Left ventricle myocardium inferior (tissue), 1 donor: Measurements from ENCODE around the gene ADAM8. TPM values are rescaled to one million over a fixed set of nuclear protein-coding genes. Genes with fewer than 3 reads are reported as not detected.

ENCODE experiments used
- DNase-seq: peaks from one replicate; pipeline ENCODE4 v3.0.0-alpha.2; 2020
- H3K27ac ChIP-seq: fragments of 200-600 bp; replicated peaks from 2 replicates; pipeline ENCODE4 v1.8.0; 2021
- H3K27me3 ChIP-seq: fragments of 200-600 bp; 2 replicates; pipeline ENCODE4 v1.8.0; 2021; ENCODE audit warnings: low read depth
- H3K36me3 ChIP-seq: fragments of 200-600 bp; 2 replicates; pipeline ENCODE4 v1.8.0; 2021
- H3K4me1 ChIP-seq: fragments of 200-600 bp; 2 replicates; pipeline ENCODE4 v1.8.0; 2021
- H3K4me3 ChIP-seq: fragments of 200-600 bp; 2 replicates; pipeline ENCODE4 v1.8.0; 2021; ENCODE audit warnings: mild to moderate bottlenecking, moderate library complexity
- H3K9me3 ChIP-seq: fragments of 200-600 bp; replicated peaks from 2 replicates; pipeline ENCODE4 v1.8.0; 2021
- CTCF ChIP-seq: fragments of 200-600 bp; IDR thresholded peaks from 2 replicates; pipeline ENCODE4 v1.8.0; 2021; ENCODE audit warnings: antibody characterized with exemption, mild to moderate bottlenecking, borderline replicate concordance
- intact Hi-C: fragments of 100-400 bp; cut with micrococcal nuclease; formaldehyde crosslinking; loops from one replicate; pipeline ENCODE4 v1.11.0; 2022
- total RNA-seq: library from RNA; stranded (reverse); fragmentation: NEBNext Ultra II Directional; extraction: Animal tissue kit (Norgen Biotek cat#: 25700); gene quantifications from one replicate; pipeline ENCODE4 v1.2.1, GENCODE V29; 2021
- donor health status: DM: no; HTN: yes; CAD: no; lungs with severe emphysema.

The ADAM8 gene
- total RNA-seq, 1 donor from 2014 or later = 1.4 TPM

- no peaks in the 10 kb centered on the region for H3K9me3 ChIP-seq
- H3K4me3 ChIP-seq = peak overlapping the region; percentile 55
- H3K4me1 ChIP-seq = peaks cover 42% of the 10 kb centered on the region
- no peak for TF ChIP-seq CTCF
- peaks cover 26% of the 10 kb centered on the region for H3K27me3 ChIP-seq
- DNase-seq = no peak
- intact Hi-C loops = no loop called here
- peak overlapping the region; percentile 64 for H3K27ac ChIP-seq
- H3K36me3 ChIP-seq = no peaks in the 10 kb centered on the region
Measured at GRCh38 chr10:133258066-133258817, 18.4 kb downstream of the ADAM8 start.

- peaks cover 33% of the 10 kb centered on the region for H3K27me3 ChIP-seq
- H3K27ac ChIP-seq = peak overlapping the region; percentile 64
- H3K4me3 ChIP-seq = peak overlapping the region; percentile 55
- intact Hi-C loops = no loop called here
- no peaks in the 10 kb centered on the region for H3K9me3 ChIP-seq
- peaks cover 38% of the 10 kb centered on the region for H3K4me1 ChIP-seq
- H3K36me3 ChIP-seq = no peaks in the 10 kb centered on the region
- peak; percentile 74 for DNase-seq
- TF ChIP-seq CTCF = peak; percentile 50
Measured at GRCh38 chr10:133257489-133258065, 19.1 kb downstream of the ADAM8 start.

- Histone ChIP-seq H3K36me3 (no peaks in the 10 kb centered on the region), H3K4me3 (no peak overlapping the region), H3K9me3 (no peaks in the 10 kb centered on the region), H3K4me1 (peaks cover 26% of the 10 kb centered on the region), H3K27ac (no peak overlapping the region), H3K27me3 (peaks cover 48% of the 10 kb centered on the region)
- intact Hi-C loops = no loop called here
- no peak for DNase-seq
- TF ChIP-seq CTCF = no peak
Measured at GRCh38 chr10:133255323-133255722, 21.3 kb downstream of the ADAM8 start.

- H3K9me3 ChIP-seq = no peaks in the 10 kb centered on the region
- intact Hi-C loops = no loop called here
- TF ChIP-seq CTCF = no peak
- H3K27me3 ChIP-seq = peaks cover 55% of the 10 kb centered on the region
- H3K36me3 ChIP-seq = no peaks in the 10 kb centered on the region
- no peak overlapping the region for H3K4me3 ChIP-seq
- no peak for DNase-seq
- H3K4me1 ChIP-seq = peaks cover 26% of the 10 kb centered on the region
- H3K27ac ChIP-seq = no peak overlapping the region
Measured at GRCh38 chr10:133254421-133255120, 22.1 kb downstream of the ADAM8 start.

- H3K27ac ChIP-seq = no peak overlapping the region
- DNase-seq = no peak
- no peak overlapping the region for H3K4me3 ChIP-seq
- intact Hi-C loops = no loop called here
- no peaks in the 10 kb centered on the region for H3K9me3 ChIP-seq
- no peaks in the 10 kb centered on the region for H3K36me3 ChIP-seq
- peaks cover 66% of the 10 kb centered on the region for H3K27me3 ChIP-seq
- H3K4me1 ChIP-seq = peaks cover 20% of the 10 kb centered on the region
- TF ChIP-seq CTCF = no peak
Measured at GRCh38 chr10:133253361-133253955, 23.2 kb downstream of the ADAM8 start.
